ENCODE data around the gene HMGN4. TPM values are rescaled to one million over a fixed set of nuclear protein-coding genes. Genes with fewer than 3 reads are reported as not detected.

The HMGN4 gene
- total RNA-seq, 1 experiment from 2014 or later: 73.8 TPM

DNA sequence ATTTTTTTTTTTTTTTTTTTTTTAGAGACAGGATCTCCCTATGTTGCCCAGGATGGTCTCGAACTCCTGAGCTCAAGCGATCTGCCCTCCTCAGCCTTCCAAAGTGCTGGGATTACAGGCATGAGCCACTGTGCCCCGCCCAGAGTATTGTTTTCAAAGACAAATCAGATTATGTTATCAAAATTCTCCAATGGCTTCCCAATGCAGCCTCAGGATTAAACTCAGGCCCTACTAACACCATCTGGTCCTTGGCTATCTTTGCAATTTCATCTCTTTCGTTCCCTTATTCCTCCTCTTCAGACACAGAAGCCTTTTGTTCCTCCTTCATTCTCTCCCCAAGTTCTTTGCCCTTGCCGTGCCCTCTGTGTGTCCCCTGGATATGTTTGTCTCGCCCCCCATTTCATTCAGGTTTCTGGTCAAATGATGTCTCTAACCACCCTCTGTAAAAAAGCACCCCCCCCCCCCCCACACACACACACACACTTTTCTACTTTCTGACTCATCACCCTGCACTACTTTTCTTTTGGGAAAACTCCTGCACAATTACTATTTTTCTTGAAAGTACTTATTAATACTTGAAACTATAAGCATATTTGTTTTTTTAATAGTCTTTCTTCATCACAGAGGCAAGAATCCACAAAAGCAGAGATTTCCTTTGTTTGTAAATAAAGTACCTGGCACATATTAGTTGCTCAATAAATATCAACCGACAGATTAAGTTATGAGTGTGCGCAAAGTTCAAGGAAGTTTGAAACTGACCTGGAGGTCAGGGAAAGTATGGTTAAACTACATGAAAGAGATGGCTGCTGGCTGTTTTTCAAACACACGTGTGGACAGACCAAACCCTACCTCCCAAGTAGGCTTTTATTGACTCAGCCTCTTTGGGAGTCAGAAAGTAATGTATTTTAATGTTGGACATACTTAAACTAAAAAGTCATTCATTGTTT, 21.4 kb upstream of the HMGN4 start:
- H2AFZ ChIP-seq (ENCODE audit: low read depth, low read length, poor library complexity, severe bottlenecking): peak overlapping the region; percentile 54
- RAD21 ChIA-PET (ENCODE audit: low non-redundant PET in 1 of 2, low total read pairs in 2 of 2, uncharacterized antibody in 2 of 2, unreplicated experiment in 2 of 2): no interaction called here
- H3K79me2 ChIP-seq (ENCODE audit: insufficient read depth, low read length): no peaks in the 10 kb centered on the region
- TF ChIP-seq RAD21 (IDR thresholded peaks at IDR 0.05; ENCODE audit: low read depth) (no peak), SRF (IDR thresholded peaks at IDR 0.05; ENCODE audit: low read depth) (no peak), SP1 (IDR thresholded peaks at IDR 0.05; ENCODE audit: low read depth) (no peak), ELF1 (IDR thresholded peaks at IDR 0.05; ENCODE audit: borderline replicate concordance, low read depth) (no peak), CTCF (IDR thresholded peaks at IDR 0.05 in 2 of 3, conservative IDR thresholded peaks at IDR 0.05 in 1 of 3; ENCODE audit: borderline replicate concordance in 1 of 3, insufficient read depth in 1 of 3, low read depth in 2 of 3, low read length in 2 of 3) (no peak), CBX3 (IDR thresholded peaks at IDR 0.05; ENCODE audit: low read depth) (no peak), ZNF274 (IDR thresholded peaks at IDR 0.05; ENCODE audit: low read depth, low read length) (no peak)
- TF ChIP-seq, protein P1, sequence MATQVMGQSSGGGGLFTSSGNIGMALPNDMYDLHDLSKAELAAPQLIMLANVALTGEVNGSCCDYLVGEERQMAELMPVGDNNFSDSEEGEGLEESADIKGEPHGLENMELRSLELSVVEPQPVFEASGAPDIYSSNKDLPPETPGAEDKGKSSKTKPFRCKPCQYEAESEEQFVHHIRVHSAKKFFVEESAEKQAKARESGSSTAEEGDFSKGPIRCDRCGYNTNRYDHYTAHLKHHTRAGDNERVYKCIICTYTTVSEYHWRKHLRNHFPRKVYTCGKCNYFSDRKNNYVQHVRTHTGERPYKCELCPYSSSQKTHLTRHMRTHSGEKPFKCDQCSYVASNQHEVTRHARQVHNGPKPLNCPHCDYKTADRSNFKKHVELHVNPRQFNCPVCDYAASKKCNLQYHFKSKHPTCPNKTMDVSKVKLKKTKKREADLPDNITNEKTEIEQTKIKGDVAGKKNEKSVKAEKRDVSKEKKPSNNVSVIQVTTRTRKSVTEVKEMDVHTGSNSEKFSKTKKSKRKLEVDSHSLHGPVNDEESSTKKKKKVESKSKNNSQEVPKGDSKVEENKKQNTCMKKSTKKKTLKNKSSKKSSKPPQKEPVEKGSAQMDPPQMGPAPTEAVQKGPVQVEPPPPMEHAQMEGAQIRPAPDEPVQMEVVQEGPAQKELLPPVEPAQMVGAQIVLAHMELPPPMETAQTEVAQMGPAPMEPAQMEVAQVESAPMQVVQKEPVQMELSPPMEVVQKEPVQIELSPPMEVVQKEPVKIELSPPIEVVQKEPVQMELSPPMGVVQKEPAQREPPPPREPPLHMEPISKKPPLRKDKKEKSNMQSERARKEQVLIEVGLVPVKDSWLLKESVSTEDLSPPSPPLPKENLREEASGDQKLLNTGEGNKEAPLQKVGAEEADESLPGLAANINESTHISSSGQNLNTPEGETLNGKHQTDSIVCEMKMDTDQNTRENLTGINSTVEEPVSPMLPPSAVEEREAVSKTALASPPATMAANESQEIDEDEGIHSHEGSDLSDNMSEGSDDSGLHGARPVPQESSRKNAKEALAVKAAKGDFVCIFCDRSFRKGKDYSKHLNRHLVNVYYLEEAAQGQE (IDR thresholded peaks at IDR 0.05; ENCODE audit: low read depth): no peak
- TF ChIP-seq, protein P2, sequence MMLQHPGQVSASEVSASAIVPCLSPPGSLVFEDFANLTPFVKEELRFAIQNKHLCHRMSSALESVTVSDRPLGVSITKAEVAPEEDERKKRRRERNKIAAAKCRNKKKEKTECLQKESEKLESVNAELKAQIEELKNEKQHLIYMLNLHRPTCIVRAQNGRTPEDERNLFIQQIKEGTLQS (IDR thresholded peaks at IDR 0.05): no peak
- CTCF ChIA-PET: no interaction called here
- H3K4me3 ChIP-seq (replicated peaks in 1 of 2; ENCODE audit: low read depth in 1 of 2, low read length in 2 of 2): no peak overlapping the region
- H3K4me1 ChIP-seq (ENCODE audit: control insufficient read depth in 1 of 2, insufficient read depth in 2 of 2, low read length in 2 of 2): peaks cover 8 to 23% of the 10 kb centered on the region in 2 experiments; a peak in 3 of 4 replicates
- H3K4me2 ChIP-seq (ENCODE audit: low read length): no peak overlapping the region; the same call in 1 of the 2 replicates
- H3K27ac ChIP-seq (ENCODE audit: low read depth, low read length): no peak overlapping the region
- H3K9me3 ChIP-seq (ENCODE audit: control insufficient read depth in 1 of 2, insufficient read depth in 1 of 2, low read depth in 1 of 2, low read length in 2 of 2): no peaks in the 10 kb centered on the region
- H4K20me1 ChIP-seq (ENCODE audit: insufficient read depth): no peaks in the 10 kb centered on the region
- H3K9ac ChIP-seq (ENCODE audit: low read length): no peak overlapping the region
- H3K27me3 ChIP-seq (ENCODE audit: insufficient read depth, low read length): no peaks in the 10 kb centered on the region
- ATAC-seq: no peak
- POLR2A ChIA-PET: no interaction called here
- no peaks in the 10 kb centered on the region for H3K9me2 ChIP-seq (ENCODE audit: insufficient read depth)
- no peaks in the 10 kb centered on the region for H3K36me3 ChIP-seq (ENCODE audit: control insufficient read depth in 1 of 2, insufficient read depth in 2 of 2, low read length in 2 of 2)
- no peak for DNase-seq (ENCODE audit: low read depth, low spot score)
- intact Hi-C loops (cut with micrococcal nuclease): no loop called here
- BruUV-seq (replicated peaks): no TSS peak

All from HCT116 (cell line).